ENCODE data around the gene ACSL6.

The ACSL6 gene

GRCh38 chr5:131977212-131977604, 34.2 kb downstream of the ACSL6 start:
- DNase-seq: peak in 3 of 4 experiments; percentile 29 to 41 (median 34)

DNA sequence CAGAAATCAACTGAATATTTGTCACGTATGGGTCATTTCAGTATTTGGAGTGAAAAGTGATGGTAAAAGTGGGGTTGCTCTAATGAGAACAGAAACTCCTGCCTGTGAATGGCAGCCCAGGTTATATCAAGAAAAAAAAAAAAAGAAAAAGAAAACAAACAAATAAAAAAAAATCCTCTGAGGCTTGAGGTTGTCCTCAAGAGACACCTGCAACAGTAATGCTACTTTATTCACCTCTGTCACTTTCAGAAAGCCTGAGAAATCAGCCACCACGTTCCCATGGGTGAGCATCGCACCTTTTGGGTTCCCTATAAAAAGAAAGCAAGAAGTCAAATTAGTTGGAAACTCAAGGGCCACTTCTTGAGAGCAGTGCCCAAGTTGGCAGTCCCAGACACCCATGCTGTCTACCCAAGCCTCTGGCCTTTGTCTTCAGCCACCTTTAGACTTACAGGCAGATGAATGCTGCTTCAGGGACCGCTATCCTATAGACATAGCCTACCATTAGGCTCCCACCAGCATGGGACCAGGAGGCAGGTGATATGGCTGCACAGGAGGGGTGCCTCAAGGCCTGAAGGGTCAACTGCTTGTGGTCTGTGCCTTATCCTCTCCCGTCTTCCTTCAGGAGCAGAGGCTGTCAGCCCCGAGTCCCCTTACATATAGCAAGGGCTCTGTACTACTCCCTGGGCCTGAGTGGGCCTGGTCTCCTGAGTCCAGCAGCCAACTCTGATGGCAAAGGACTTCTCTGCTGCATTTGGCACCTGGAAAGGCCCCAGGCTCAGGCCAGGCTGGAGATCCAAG, 34.8 kb downstream of the ACSL6 start:
- no peak for DNase-seq

GRCh38 chr5:131974956-131975726, 36.3 kb downstream of the ACSL6 start:
- DNase-seq: no peak

- no peak for DNase-seq
Measured at GRCh38 chr5:131974622-131974955, 36.9 kb downstream of the ACSL6 start.

DNA sequence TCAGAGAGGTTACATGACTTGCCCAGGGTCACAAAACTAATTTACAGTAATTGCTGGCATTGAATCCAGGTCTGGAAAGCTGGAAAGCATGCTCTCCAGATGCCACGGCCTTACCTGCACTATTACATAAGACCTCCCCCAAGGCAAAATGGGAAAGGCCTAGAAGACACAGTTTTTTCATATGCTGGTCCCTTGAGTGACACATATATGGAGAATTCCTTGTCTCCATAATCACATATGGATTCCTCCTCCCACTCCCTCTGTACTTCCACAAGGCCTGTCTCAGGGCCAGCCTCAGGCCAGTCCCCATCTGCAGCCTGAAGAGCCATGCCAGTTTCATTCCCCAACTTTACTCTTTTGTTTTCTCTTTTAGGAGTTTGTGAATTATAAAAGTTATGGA, 37.4 kb downstream of the ACSL6 start:
- no peak for DNase-seq

- DNase-seq: no peak
Measured at GRCh38 chr5:131973089-131973712, 38.3 kb downstream of the ACSL6 start.

DNA sequence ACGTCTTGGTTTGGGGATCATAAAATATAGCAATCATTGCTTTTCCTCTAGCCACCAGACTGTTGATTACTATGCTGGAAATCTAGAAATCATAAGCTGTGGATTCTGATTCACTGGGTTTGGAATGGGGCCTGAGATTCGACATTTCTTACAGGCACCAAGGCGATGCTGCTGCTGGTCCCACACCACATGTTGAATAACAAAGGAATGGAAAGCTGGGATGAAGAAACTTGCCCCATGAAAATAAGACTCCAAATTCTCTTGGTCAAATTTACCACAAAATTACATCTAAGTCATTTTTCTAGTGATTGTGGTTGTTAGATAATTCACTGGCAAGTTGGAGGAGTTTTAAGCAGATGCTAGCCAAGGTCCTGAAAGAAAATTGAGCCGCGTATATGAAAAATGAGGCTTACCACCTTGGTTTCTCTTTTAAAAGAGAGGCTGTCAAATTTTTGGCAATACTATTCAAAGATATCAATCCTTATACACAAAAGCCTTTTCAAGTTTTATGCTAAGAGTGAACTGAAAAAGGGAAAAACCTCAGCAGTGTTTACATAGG, 43.0 kb downstream of the ACSL6 start:
- DNase-seq: no peak

DNA sequence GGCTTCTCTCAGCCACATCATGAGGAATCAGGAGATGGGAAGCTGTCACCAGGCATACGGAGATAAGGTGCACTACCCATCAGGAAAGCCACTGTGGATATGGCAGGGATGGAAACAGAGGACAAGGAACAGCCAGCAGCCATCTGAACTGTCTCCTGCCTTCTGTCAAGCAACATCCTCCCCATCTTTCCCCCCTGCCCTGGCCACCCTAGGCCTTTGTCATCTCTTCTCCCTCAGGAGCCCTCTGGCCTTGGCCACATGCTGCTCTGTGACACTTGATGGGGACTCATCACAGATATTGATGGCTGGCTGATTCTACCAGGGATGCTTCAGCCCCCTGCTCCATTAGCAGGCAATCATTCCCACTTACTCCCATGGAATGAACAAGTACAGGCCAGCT, 44.9 kb downstream of the ACSL6 start:
- DNase-seq: no peak

GRCh38 chr5:131965826-131966415, 45.5 kb downstream of the ACSL6 start:
- DNase-seq: no peak

DNA sequence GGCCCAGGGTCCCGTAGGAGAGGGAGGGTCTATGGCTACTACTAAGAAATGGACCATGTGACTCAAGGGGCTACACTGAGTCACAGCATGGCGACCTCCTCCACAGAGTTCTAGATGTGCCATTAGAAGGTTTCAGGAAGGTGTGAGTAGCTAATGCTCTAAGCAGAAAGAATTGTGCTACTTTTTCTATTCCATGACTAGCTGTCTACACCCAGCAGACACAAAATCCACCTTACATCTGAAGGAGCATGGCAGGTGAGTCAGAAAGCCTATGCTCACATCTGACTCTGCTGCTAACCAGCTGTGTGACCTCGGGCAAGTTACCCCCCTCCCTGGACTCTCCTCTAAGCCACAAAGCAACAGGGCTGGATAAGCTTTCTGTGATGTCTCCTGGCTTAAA, 51.6 kb downstream of the ACSL6 start:
- no peak for DNase-seq

GRCh38 chr5:131959136-131959535, 52.3 kb downstream of the ACSL6 start:
- DNase-seq: no peak

DNA sequence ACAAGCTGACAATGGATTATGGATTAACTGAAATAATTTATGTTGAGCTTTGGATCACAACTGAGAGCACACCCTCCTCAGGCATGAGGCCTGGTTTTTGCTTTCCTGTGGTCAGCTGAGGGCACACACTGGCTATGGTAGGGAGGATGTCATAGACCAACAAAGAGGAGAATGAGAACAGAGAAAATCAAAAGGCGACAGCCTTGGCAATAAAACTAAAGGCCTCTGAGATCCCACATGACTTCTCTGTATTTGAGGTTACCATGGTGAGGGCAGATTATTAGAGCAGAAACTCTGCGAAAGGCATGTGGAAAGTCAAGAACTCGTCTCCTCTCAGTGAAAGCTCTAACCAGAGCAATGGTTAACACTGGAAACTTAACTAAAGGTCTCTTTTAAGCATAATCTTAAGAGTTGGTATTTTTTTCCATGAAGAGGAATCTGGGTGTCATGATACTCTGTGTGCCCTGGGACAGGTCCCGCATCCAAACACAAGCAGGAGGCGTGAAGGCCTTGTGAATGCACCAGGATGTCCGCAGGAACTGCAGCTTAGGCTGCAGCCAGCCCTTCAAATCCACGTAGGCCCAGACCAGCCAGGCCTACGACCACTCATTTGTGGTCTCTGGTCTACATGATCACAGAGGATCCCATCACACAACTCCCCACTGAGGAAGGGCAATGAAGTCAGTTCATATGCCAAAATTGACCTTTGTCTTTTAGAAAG, 53.6 kb downstream of the ACSL6 start:
- no peak for DNase-seq

GRCh38 chr5:131953969-131954368, 57.5 kb downstream of the ACSL6 start:
- DNase-seq: no peak

DNA sequence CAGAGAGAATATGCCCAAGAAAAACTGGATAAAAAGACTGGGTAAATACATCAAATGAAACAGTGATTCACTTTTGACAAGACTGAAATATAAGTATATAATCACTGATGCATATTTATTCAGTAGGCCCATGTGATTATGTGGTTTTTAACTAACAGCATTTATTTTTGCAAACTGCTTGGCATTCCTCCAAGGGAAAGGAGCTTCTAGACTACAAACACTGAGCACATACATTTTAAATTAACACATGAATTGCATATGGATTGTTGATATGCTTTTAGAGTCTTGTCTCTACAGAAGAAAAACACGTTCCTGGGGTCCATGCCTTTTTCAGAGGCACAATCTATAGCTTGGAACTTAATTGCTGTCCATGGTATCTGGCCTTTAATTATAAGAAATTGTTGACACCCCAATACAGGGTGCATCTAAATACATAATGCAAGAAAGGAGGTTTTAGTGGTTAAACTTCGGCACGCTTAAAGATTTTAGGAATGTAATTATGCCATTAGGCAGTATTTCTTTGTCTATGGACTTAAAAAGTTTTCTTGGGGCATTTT, 59.1 kb downstream of the ACSL6 start:
- DNase-seq: no peak

DNA sequence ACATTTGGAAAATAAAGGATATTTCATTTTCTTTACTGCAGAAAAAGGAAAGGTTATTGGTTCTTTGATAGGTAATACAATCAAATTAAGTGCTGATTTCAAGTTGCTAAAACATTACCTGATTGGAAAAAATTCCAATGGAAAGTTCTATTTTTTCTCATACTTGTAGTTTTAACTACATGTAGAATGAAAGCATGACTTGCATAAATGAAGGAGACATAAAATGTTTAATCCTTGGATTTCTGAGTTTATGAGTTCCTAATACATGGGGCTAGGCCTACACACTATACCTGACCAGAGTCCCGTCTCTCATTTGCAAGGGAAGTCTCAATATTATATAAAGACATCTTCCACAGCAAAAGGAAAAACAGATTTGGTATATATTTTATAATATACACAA, 60.8 kb downstream of the ACSL6 start:
- DNase-seq: no peak

DNA sequence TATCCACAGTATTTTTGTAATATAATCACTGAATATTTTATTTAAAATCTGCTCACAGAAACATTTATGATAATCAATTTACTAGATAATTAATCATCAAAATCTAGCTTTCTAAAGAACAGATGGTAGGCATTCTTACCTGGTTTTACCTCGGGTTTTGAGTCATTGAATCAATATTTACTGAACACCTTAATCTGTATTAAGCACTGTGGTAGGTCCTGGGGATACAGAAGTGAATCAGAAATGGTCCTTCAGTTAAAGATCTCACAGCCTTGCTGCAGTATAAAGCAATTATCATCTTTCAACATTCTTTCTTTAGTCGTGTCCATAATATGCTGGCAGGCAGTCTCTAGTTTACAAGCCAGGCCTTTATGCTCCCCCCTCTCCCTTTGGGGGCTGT, 64.0 kb downstream of the ACSL6 start:
- DNase-seq: no peak

DNA sequence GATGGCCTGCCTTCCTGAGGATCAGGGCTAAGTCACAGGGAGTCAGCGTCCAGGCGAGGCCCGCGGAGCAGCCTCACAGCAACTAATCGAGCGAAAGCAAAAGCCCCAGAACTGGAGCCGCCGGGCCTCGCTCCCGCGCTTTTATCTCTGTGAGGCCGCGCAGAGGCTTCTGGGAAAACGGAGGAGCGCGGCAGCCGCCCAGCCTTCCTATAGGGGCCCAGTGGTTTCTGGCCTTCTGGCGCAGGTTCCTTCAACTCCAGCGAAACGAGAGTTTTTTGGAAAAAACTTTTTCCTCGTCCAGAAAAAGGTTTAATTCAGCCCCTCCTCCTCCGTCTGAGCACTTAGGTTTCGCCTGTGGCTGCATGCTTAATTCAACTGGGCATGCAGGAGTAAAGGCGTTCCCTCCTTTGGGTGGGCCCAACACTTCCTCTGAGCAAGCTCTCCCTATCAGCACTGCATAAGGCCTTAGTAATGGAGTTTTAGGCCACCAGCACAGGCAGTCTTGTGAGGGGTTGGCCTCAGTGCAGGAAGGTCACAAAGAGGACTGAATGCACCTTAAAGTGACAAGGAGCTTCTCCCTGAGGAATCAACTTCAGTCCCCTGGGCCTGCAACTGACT, 65.8 kb downstream of the ACSL6 start, which contains the start of gene MEIKIN:
TSS of gene MEIKIN (minus strand) at position 113 of the 618 bp plus-strand sequence. CDS start 158 bp downstream, outside the sequence.
- no peak for DNase-seq

DNA sequence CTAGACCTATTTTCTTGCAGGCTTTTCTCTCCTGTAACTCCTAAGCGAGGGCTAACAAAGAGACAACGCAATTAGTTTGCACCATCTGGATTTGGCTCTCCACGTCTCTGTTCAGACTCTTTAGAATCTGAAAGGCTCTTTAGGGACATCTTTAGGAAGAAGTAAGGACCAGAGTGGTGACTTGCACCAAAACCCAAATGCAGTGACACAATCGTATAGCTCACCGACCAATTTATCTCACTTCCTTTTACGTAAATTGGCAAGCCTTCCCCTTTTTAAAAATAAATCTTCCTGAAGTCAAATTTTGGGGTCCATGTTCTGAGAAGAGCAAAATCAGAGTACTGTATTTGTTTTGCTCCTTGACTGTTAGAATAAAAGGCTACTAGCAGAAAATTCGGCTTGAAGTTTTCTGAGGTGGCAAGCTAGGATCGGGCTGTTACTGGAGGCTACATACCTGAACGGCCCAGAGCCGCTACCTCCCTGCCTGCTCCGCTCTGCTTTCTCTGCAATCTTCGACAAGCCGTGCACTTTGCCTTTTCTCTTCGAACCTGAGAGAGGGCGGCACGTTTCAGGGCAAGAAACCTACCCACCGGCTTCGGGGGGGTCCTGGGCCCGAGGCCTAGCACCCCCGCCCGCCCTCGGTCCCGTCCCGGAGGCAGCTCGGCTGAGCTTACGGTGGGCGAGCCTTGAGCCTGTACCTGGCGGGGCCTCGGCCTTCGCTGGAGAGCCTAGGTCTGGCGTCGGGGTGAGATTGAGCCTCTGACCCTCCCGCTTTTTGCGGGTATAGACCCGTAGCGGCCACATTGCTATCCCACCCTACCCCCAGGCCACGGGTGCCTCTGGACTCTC, 66.5 kb downstream of the ACSL6 start:
- peak; percentile 65 to 90 (median 78) for DNase-seq

DNA sequence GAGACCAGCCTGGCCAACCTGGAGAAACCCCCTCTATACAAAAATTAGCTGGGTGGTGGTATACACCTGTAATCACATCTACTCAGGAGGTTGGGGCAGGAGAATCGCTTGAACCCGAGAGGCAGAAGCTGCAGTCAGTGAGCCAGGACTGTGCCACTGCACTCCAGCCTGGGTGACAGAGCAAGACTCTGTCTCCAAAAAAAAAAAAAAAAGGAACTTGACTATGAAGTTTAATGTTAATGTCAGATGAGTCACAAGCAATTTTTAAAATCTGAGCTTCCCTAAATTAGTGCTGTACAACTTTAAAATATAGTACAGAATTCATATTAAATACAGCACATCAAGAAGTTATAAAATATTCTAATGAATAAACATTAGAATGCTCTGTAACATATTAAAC, 67.5 kb downstream of the ACSL6 start:
- peak; percentile 52 to 83 (median 74) for DNase-seq

- DNase-seq: peak; percentile 30 to 75 (median 58)
Measured at GRCh38 chr5:131942016-131942415, 69.4 kb downstream of the ACSL6 start.
